Smooth muscle cell (in vitro differentiated cells): Measurements from ENCODE around the gene RAD23B. TPM values are rescaled to one million over a fixed set of nuclear protein-coding genes. Genes with fewer than 3 reads are reported as not detected.

Experiments used
- DNase-seq: peaks from one replicate; lab custom pipeline; 2025; ENCODE audit not compliant: unreplicated experiment; lab: John Stamatoyannopoulos, UW
- H2AFZ ChIP-seq: fragments of 200-600 bp; sonication (generic); 2 replicates; pipeline ENCODE4 v1.6.0; 2016; ENCODE audit warnings: antibody characterized with exemption, low read depth, mild to moderate bottlenecking
- H3F3A ChIP-seq: fragments of 200-600 bp; sonication (generic); 2 replicates; pipeline ENCODE4 v1.6.0; 2017; ENCODE audit warnings: antibody characterized with exemption, low read depth
- H3K27ac ChIP-seq: fragments of 200-600 bp; sonication (generic); 2 replicates; pipeline ENCODE4 v1.5.1; 2016; ENCODE audit warnings: low read depth, mild to moderate bottlenecking
- H3K27me3 ChIP-seq: fragments of 200-600 bp; sonication (generic); 2 replicates; pipeline ENCODE4 v1.6.1; 2016; ENCODE audit warnings: low read depth, mild to moderate bottlenecking
- H3K36me3 ChIP-seq: fragments of 200-600 bp; sonication (generic); 2 replicates; pipeline ENCODE4 v1.5.1; 2016; ENCODE audit warnings: low read depth
- H3K4me1 ChIP-seq: fragments of 200-600 bp; sonication (generic); 2 replicates; pipeline ENCODE4 v1.5.1; 2016; ENCODE audit warnings: low read depth
- H3K4me2 ChIP-seq: fragments of 200-600 bp; sonication (generic); 2 replicates; pipeline ENCODE4 v1.6.0; 2016; ENCODE audit warnings: mild to moderate bottlenecking
- H3K4me3 ChIP-seq: fragments of 200-600 bp; sonication (generic); 2 replicates; pipeline ENCODE4 v1.5.1; 2016; ENCODE audit warnings: mild to moderate bottlenecking
- H3K79me2 ChIP-seq: fragments of 200-600 bp; sonication (generic); 2 replicates; pipeline ENCODE4 v1.6.0; 2016; ENCODE audit warnings: low read depth, mild to moderate bottlenecking
- H3K9ac ChIP-seq: fragments of 200-600 bp; sonication (generic); 2 replicates; pipeline ENCODE4 v1.6.0; 2016; ENCODE audit warnings: low read depth
- H3K9me3 ChIP-seq: fragments of 200-600 bp; sonication (generic); replicated peaks from 2 replicates; pipeline ENCODE4 v1.5.1; 2016; ENCODE audit warnings: low read depth
- H4K20me1 ChIP-seq: fragments of 200-600 bp; sonication (generic); 2 replicates; pipeline ENCODE4 v1.6.0; 2016; ENCODE audit warnings: low read depth
- CTCF ChIP-seq: fragments of 200-600 bp; sonication (generic); IDR thresholded peaks from 2 replicates; pipeline ENCODE4 v1.5.1; 2017; ENCODE audit warnings: borderline replicate concordance, mild to moderate bottlenecking, antibody characterized with exemption; ENCODE audit not compliant: insufficient read depth, poor library complexity, severe bottlenecking
- WGBS: methylation state at CpG from one replicate; pipeline ENCODE4 v1.1.7; 2016; ENCODE audit warnings: low lambda C conversion rate; 5-methylcytosine and 5-hydroxymethylcytosine counted together
- polyA plus RNA-seq: library from polyadenylated mRNA; unstranded; fragments of >200 nt; fragmentation: Nextera tagmentation; extraction: Ambion mirVana; gene quantifications from 2 replicates; pipeline ENCODE4 v1.2.1, GENCODE V29; 2016
- total RNA-seq: library from RNA; depleted of rRNA; stranded (reverse); fragments of >200 nt; gene quantifications from 2 replicates; pipeline ENCODE4 v1.2.3, GENCODE V29; 2014

The RAD23B gene
- total and polyA plus RNA-seq, 2 experiments from 2014 or later = 11.0 to 112 TPM

- H2AFZ ChIP-seq = peak overlapping the region; percentile 27
- no peak for DNase-seq
- H3K4me3 ChIP-seq = no peak overlapping the region
- H3K27me3 ChIP-seq = no peaks in the 10 kb centered on the region
- TF ChIP-seq CTCF = no peak
- H4K20me1 ChIP-seq = no peaks in the 10 kb centered on the region
- no peak overlapping the region for H3K9ac ChIP-seq
- H3K4me2 ChIP-seq = no peak overlapping the region
- H3K36me3 ChIP-seq = no peaks in the 10 kb centered on the region
- H3K79me2 ChIP-seq = no peaks in the 10 kb centered on the region
- H3F3A ChIP-seq = peaks cover 4% of the 10 kb centered on the region
- H3K4me1 ChIP-seq = no peaks in the 10 kb centered on the region
- H3K9me3 ChIP-seq = no peaks in the 10 kb centered on the region
- whole genome bisulfite sequencing = 71% methylated on average over 2 of the region's 2 CpGs
- no peak overlapping the region for H3K27ac ChIP-seq
Measured at GRCh38 chr9:107239474-107239873, 43.6 kb upstream of the RAD23B start.

DNA sequence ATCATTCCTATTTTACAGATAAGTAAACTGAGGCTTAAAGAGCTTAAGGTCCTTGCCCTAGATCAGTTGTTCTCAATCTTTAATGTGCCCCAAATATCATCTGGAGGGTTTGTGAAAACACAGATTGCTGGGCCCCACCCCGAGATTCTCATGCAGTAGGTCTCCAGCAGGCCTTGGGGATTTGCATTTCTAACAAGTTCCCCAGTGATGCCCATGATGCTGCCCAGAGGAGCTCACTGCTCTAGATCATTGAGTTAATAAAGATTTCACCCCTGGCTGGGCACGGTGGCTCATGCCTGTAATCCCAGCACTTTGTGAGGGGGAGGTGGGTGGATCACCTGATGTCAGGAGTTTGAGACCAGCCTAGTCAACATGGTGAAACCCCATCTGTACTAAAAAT, 42.8 kb upstream of the RAD23B start:
- no peak overlapping the region for H2AFZ ChIP-seq
- H3K27ac ChIP-seq = no peak overlapping the region
- H3F3A ChIP-seq = peaks cover 4% of the 10 kb centered on the region
- no peak overlapping the region for H3K4me2 ChIP-seq
- no peaks in the 10 kb centered on the region for H4K20me1 ChIP-seq
- H3K4me3 ChIP-seq = no peak overlapping the region
- H3K9me3 ChIP-seq = no peaks in the 10 kb centered on the region
- H3K36me3 ChIP-seq = no peaks in the 10 kb centered on the region
- no peak for TF ChIP-seq CTCF
- no peaks in the 10 kb centered on the region for H3K4me1 ChIP-seq
- H3K27me3 ChIP-seq = no peaks in the 10 kb centered on the region
- DNase-seq = no peak
- no peaks in the 10 kb centered on the region for H3K79me2 ChIP-seq
- H3K9ac ChIP-seq = no peak overlapping the region
- 79% methylated on average over 2 of the region's 2 CpGs for WGBS

DNA sequence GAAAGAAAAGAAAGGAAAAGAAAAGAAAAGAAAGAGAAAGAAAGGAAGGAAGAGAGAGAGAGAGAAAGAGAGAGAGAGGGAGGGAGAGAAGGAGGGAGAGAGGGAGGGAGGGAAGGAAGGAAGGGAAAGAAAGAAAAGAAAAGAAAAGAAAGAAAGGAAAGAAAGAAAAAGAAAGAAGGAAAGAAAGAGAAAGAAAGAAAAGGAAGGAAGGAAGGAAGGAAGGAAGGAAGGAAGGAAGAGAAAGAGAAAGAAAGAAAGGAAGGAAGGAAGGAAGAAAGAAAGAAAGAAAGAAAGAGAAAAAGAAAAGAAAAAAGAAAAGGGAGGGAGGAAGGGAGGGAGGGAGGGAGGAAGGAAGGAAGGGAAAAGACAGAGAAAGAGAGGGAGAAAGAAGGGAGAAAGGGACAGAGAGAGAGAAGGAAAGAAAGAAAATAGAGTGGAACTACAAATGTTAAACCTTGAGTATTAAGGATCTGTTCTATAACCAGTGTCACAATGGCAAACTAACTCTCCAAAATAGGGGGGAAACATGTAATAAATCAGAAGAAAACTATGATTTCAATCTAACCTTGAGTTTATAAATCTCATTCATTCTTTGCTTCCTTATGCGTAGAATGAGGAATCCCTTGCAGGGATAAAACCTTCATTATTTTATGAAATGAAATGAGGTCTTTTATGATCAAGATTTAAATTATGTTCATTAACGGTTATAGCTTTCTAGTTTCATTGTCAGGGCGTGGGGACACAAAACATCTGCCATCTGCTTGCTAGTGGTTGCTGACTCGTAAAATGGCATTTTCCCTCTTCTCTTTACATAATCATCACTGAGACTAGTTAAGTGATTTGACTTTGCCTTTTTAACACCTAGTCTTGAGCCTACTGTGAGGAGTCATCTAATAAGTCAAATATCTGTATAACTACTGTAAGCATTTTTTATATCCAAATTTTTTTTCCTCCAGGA, 40.7 kb upstream of the RAD23B start:
- H3F3A ChIP-seq = peaks cover 4% of the 10 kb centered on the region
- no peak overlapping the region for H3K9ac ChIP-seq
- H3K79me2 ChIP-seq = no peaks in the 10 kb centered on the region
- no peak overlapping the region for H3K4me2 ChIP-seq
- peak overlapping the region; percentile 82 for H3K27ac ChIP-seq
- H2AFZ ChIP-seq = no peak overlapping the region
- H3K9me3 ChIP-seq = no peaks in the 10 kb centered on the region
- H3K36me3 ChIP-seq = no peaks in the 10 kb centered on the region
- H3K4me1 ChIP-seq = no peaks in the 10 kb centered on the region
- whole genome bisulfite sequencing = 48% methylated on average over 4 of the region's 4 CpGs
- H3K4me3 ChIP-seq = no peak overlapping the region
- H3K27me3 ChIP-seq = no peaks in the 10 kb centered on the region
- no peaks in the 10 kb centered on the region for H4K20me1 ChIP-seq
- no peak for DNase-seq
- TF ChIP-seq CTCF = no peak
